Heart left ventricle (tissue), 13 donors: ENCODE results near the gene ATXN1.

ENCODE experiments used
- POLR2A ChIP-seq, 2 donors: fragments of 450-650 bp; IDR thresholded peaks; one replicate each; pipeline ENCODE4 v1.6.1; 2017; ENCODE audit warnings: antibody characterized with exemption in 2 of 2, mild to moderate bottlenecking in 2 of 2, moderate library complexity in 2 of 2
- TF ChIP-seq, protein P1 (sequence below), 12 donors: fragments of 200-600 bp; sonication (generic) in 4 of 12; IDR thresholded peaks; one replicate each; pipeline versions ENCODE4 v1.5.0 to v1.8.0; 2018 to 2022; ENCODE audit warnings: antibody characterized with exemption in 12 of 12, mild to moderate bottlenecking in 5 of 12
- donor health status: ischemic (EF 13 %, LVEDD 7.1; RV severe dilation, severe dysfunction).
- donor health status: DM: no; HTN: yes; CAD: no.
- donor health status: DM: no; HTN: no; CAD: no.
- donor health status: ischemic (EF 25% LVEDD 6.9; RV normal size, moderate dysfunction).
- donor health status: ischemic (EF 25% LVEDD 5.7; RV mildly dilated, moderate dysfunction).
- donor health status: ischemic (EF 35%, LVEDD 5.7; RV mildly dilated, moderate dysfunction).
- donor health status: nonischemic (EF 11% LVEDD 7.7; RV severe dilation, severe dysfunction).
- donor health status: DM: yes; HTN: yes; CAD: no.
- donor health status: PGD.
- donor health status: ischemic (EF 29% LVEDD 5.4; RV normal size, mild dysfunction).
- donor health status: nonischemic (EF 23%, LVEDD 6.1; RV moderate dilation, normal function).

DNA sequence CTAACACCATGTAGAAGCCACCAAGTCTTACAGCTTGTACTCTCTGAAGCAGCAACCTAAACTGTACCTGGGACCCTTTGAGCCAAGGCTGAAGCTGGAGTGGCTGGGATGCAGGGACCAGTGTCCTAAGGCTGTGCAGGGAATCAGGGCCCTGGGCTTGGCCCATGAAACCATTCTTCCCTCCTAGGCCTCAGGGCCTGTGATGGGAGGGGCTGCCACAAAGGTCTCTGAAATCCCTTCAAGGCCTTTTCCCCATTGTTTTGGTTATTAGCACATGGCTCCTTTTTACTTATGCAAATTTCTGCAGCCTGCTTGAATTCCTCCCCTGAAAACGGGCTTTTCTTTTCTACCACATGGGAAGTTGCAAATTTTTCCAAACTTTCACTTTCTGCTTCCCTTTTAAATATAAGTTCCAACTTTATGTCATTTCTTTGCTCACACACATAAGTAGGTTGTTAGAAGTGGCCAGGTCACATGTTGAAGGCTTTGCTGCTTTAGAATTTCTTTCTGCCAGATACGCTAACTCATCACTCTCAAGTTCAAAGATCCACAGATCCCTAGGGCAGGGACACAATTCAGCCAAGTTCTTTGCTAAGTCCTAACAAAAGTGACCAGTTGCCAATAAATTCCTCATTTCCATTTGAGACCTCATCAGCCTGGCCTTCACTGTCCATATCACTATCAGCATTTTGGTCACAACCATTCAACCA is 28.2 kb upstream of the ATXN1 start:
- TF ChIP-seq, protein P1, sequence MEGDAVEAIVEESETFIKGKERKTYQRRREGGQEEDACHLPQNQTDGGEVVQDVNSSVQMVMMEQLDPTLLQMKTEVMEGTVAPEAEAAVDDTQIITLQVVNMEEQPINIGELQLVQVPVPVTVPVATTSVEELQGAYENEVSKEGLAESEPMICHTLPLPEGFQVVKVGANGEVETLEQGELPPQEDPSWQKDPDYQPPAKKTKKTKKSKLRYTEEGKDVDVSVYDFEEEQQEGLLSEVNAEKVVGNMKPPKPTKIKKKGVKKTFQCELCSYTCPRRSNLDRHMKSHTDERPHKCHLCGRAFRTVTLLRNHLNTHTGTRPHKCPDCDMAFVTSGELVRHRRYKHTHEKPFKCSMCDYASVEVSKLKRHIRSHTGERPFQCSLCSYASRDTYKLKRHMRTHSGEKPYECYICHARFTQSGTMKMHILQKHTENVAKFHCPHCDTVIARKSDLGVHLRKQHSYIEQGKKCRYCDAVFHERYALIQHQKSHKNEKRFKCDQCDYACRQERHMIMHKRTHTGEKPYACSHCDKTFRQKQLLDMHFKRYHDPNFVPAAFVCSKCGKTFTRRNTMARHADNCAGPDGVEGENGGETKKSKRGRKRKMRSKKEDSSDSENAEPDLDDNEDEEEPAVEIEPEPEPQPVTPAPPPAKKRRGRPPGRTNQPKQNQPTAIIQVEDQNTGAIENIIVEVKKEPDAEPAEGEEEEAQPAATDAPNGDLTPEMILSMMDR (IDR thresholded peaks at IDR 0.05) = no peak
- no peak for TF ChIP-seq POLR2A (IDR thresholded peaks at IDR 0.05)
